Upper lobe of left lung (tissue), 4 donors: ENCODE results near the gene LRP1.

ENCODE experiments used
- POLR2A ChIP-seq, 4 donors: fragments of 450-650 bp; IDR thresholded peaks; one replicate each; pipeline ENCODE4 v1.5.1; 2016 to 2017; ENCODE audit warnings: antibody characterized with exemption in 4 of 4, mild to moderate bottlenecking in 2 of 4
- POLR2AphosphoS5 ChIP-seq, 2 donors: sonication (generic); formaldehyde crosslinking; IDR thresholded peaks; one replicate each; pipeline ENCODE4 v1.5.1; 2017; ENCODE audit warnings: antibody characterized with exemption in 2 of 2
- TF ChIP-seq, protein P1 (sequence below), 6 experiments: fragments of 450-650 bp in 4 of 6; fragments of 200-600 bp in 2 of 6; sonication (generic) in 2 of 6; IDR thresholded peaks; one replicate each; pipeline ENCODE4 v1.5.1; 2016 to 2019; ENCODE audit warnings: antibody characterized with exemption in 6 of 6

DNA sequence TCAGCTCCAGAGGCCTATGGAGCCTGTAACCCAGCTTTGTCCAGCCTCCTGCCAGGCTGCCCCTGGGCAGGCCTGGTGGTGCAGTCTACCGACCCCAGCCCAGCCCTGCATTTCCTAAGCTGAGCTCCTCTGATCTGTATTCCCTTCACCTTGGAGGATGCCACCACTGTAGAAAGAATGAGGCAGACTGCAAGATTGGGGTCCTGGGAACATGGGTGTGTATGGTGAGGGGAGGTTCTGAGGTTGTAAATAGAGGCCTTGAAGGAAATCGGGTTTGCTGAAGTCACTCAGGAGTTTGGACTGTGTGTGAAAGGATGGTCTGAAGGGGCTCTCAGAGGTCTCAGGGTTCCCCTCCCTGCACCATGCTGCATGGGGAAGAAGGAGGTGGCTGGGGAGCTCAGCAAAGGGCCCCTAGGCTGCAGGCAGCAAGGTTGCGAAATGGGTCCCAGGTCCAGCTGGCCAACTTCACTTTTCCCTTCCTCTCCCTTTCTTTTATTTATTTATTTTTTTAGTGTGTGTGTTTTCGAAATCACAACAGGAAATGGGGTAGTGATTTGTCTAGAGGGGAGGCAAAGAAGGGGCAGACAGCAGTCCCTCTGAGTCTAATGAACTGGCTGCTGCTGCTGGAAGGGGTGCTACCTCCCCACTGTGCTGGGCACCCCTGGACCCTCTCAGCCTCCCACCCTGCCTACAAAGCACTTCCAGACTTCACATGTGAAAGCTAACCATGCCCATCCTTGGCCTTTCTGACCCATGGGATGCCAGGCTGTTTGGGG lies 20.4 kb downstream of the LRP1 start:
- TF ChIP-seq, protein P1, sequence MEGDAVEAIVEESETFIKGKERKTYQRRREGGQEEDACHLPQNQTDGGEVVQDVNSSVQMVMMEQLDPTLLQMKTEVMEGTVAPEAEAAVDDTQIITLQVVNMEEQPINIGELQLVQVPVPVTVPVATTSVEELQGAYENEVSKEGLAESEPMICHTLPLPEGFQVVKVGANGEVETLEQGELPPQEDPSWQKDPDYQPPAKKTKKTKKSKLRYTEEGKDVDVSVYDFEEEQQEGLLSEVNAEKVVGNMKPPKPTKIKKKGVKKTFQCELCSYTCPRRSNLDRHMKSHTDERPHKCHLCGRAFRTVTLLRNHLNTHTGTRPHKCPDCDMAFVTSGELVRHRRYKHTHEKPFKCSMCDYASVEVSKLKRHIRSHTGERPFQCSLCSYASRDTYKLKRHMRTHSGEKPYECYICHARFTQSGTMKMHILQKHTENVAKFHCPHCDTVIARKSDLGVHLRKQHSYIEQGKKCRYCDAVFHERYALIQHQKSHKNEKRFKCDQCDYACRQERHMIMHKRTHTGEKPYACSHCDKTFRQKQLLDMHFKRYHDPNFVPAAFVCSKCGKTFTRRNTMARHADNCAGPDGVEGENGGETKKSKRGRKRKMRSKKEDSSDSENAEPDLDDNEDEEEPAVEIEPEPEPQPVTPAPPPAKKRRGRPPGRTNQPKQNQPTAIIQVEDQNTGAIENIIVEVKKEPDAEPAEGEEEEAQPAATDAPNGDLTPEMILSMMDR (IDR thresholded peaks at IDR 0.05), result no peak
- TF ChIP-seq POLR2A (IDR thresholded peaks at IDR 0.05), result no peak
- TF ChIP-seq POLR2AphosphoS5 (IDR thresholded peaks at IDR 0.05), result peak in 1 of 2 donors; percentile 32
